PFSK-1 (cell line): ENCODE measurements around the gene TEX10. TPM values are rescaled to one million over a fixed set of nuclear protein-coding genes. Genes with fewer than 3 reads are reported as not detected.

Experiments used
- FOXP2 ChIP-seq: optimal IDR thresholded peaks from 2 replicates; pipeline ENCODE3; 2011; ENCODE audit warnings: borderline replicate concordance, control low read depth, inconsistent platforms; ENCODE audit not compliant: insufficient read depth; ENCODE audit errors: extremely low read length, extremely low read depth
- POLR2AphosphoS5 ChIP-seq: IDR thresholded peaks from 2 replicates; pipeline ENCODE4 v1.6.1; 2012; ENCODE audit warnings: low read depth, mild to moderate bottlenecking, control low read depth, low read length, moderate library complexity
- REST ChIP-seq, 2 experiments: IDR thresholded peaks; 2 replicates each; pipeline versions ENCODE4 v1.6.1 to v1.8.0; 2011 to 2012; ENCODE audit warnings: low read depth in 2 of 2, low read length in 2 of 2, control low read depth in 1 of 2, inconsistent platforms in 1 of 2, mild to moderate bottlenecking in 1 of 2, moderate library complexity in 1 of 2; ENCODE audit not compliant: insufficient read depth in 1 of 2
- SIN3A ChIP-seq: IDR thresholded peaks from 2 replicates; pipeline ENCODE4 v1.6.1; 2012; ENCODE audit warnings: mild to moderate bottlenecking, low read length, moderate library complexity, borderline replicate concordance; ENCODE audit not compliant: insufficient read depth
- TAF1 ChIP-seq: IDR thresholded peaks from 2 replicates; pipeline ENCODE4 v1.6.1; 2012; ENCODE audit warnings: low read length, control low read depth, borderline replicate concordance; ENCODE audit not compliant: insufficient read depth
- polyA plus RNA-seq: library from polyadenylated mRNA; unstranded; fragments of >200 nt; gene quantifications from one replicate; pipeline ENCODE4 v1.2.1, GENCODE V29; 2012; ENCODE audit warnings: low read depth, missing spikeins; ENCODE audit not compliant: insufficient read length

TEX10 gene
- polyA plus RNA-seq = 10.9 TPM

- TF ChIP-seq POLR2AphosphoS5 = peak; percentile 82
- peak; percentile 83; the same call in 1 of the 2 replicates for TF ChIP-seq TAF1
- TF ChIP-seq SIN3A = peak; percentile 88; the same call in 1 of the 2 replicates
- peak; percentile 90 for TF ChIP-seq FOXP2
- peak in 1 of 2 experiments; percentile 32; a peak in 1 of 4 replicates for TF ChIP-seq REST (IDR thresholded peaks at IDR 0.05; ENCODE audit: insufficient read depth in 1 of 2, low read depth in 2 of 2, low read length in 2 of 2)
Observed at GRCh38 chr9:100352727-100353505, at the start of gene TEX10. TEX10 (minus strand) TSS chr9:100352942; CDS start chr9:100349363, 3,579 bp downstream.

GRCh38 chr9:100401042-100401441, 48.3 kb upstream of the TEX10 start:
- TF ChIP-seq POLR2AphosphoS5 (no peak), REST (IDR thresholded peaks at IDR 0.05; ENCODE audit: insufficient read depth in 1 of 2, low read depth in 2 of 2, low read length in 2 of 2) (no peak), TAF1 (no peak), SIN3A (no peak), FOXP2 (no peak)

- TF ChIP-seq REST (IDR thresholded peaks at IDR 0.05; ENCODE audit: insufficient read depth in 1 of 2, low read depth in 2 of 2, low read length in 2 of 2) = no peak
- no peak for TF ChIP-seq TAF1
- no peak for TF ChIP-seq POLR2AphosphoS5
- TF ChIP-seq FOXP2 = no peak
- no peak for TF ChIP-seq SIN3A
Observed at GRCh38 chr9:100397529-100398266, 45.0 kb upstream of the TEX10 start.

GRCh38 chr9:100396769-100397168, 44.0 kb upstream of the TEX10 start:
- TF ChIP-seq FOXP2 = no peak
- no peak for TF ChIP-seq REST (IDR thresholded peaks at IDR 0.05; ENCODE audit: insufficient read depth in 1 of 2, low read depth in 2 of 2, low read length in 2 of 2)
- no peak for TF ChIP-seq POLR2AphosphoS5
- TF ChIP-seq SIN3A = no peak
- no peak for TF ChIP-seq TAF1
